C1 segment of cervical spinal cord (tissue), 14 donors: ENCODE results near the gene CCDC77.
A peak's percentile ranks its signal among the peaks of the same experiment; 100 is the strongest.
"Not testable (repeated sequence)": the region's sequence is repeated elsewhere in the genome, so short reads cannot be mapped to it uniquely, and the experiment has no call there.

ENCODE experiments used
- DNase-seq, 14 donors: peaks; one replicate each; lab custom pipeline; 2025; lab: John Stamatoyannopoulos, UW

CCDC77 gene

DNA sequence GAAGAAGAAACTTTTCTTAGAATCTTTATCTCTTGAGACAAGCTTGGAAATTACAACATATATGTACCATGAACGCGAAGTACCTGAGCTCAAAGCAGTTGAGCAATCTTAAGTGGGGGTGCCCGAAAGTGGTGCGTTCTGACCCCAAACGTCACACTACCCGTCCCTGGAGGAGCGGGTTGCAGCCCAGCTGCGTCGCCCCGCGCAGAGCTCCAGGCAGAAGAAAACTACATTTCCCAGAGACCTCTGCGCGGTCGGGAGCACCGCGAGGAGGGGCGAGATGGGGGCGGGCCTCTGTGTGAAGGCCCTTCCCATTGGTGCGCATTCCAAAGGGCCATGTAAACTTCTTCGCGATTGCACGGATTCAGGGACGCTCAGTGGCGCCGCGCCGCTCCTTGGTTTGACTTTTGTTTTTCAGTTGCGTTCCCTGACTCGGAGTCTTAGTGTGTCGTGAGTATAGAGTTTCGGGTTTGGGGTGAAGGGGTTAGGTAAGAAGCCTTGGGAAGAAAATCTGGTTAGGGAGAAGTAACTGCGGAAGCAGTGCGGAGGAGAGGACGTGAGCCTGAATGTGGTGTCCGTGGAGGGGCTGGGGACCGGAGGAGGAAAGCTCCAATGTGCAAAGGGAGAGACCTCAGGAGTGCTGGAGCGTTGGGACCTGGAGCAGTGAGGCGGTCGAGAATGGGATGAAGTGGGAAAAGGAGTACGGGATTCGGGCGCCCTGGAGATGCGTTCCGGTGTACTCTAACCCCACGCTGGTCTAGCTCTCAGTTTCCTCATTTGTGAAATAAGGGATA, at the start of gene CCDC77:
Gene CCDC77, plus strand, starts transcription at position 410 of the 794 bp plus-strand sequence. CDS start 7,740 bp downstream, outside the sequence.
- no peak for DNase-seq

GRCh38 chr12:356276-356988, 45.0 kb upstream of the CCDC77 start:
- no peak for DNase-seq

GRCh38 chr12:359091-359490, 42.4 kb upstream of the CCDC77 start:
- no peak for DNase-seq

GRCh38 chr12:366820-367219, 34.6 kb upstream of the CCDC77 start:
- no peak for DNase-seq

DNA sequence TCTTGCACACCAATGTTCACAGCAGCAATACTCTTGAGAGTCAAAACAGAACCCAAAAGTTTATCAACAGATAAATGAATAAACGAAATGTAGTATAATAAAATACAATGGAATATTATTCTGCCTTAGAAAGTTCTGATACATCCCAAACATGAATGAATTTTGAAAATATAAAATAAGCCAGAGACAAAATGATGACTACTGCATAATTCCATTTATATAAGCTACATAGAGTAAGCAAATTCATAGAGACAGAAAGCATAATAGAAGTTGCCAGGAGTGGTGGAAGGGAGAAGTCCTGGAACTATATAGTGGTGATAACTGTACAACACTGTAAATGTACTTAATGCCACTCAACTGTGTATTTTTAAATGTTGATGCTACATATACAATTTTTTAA, 33.5 kb upstream of the CCDC77 start:
- DNase-seq = no peak

DNA sequence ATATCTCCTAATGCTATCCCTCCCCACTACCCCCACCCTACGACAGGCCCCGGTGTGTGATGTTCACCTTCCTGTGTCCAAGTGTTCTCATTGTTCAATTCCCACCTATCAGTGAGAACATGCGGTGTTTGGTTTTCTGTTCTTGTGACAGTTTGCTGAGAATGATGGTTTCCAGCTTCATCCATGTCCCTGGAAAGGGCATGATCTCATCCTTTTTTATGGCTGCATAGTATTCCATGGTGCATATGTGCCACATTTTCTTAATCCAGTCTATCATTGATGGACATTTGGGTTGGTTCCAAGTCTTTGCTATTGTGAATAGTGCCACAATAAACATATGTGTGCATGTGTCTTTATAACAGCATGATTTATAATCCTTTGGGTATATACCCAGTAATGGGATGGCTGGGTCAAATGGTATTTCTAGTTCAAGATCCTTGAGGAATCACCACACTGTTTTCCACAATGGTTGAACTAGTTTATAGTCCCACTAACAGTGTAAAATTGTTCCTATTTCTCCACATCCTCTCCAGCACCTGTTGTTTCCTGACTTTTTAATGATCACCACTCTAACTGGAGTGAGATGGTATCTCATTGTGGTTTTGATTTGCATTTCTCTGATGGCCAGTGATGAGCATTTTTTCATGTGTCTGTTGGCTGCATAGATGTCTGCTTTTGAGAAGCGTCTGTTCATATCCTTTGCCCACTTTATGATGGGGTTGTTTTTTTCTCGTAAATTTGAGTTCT, 30.5 kb upstream of the CCDC77 start:
- not testable (repeated sequence) for DNase-seq

GRCh38 chr12:386651-387050, 14.8 kb upstream of the CCDC77 start:
- no peak for DNase-seq

- no peak for DNase-seq
These were observed 13.4 kb upstream of the CCDC77 start for GRCh38 chr12:388012-388411.

DNA sequence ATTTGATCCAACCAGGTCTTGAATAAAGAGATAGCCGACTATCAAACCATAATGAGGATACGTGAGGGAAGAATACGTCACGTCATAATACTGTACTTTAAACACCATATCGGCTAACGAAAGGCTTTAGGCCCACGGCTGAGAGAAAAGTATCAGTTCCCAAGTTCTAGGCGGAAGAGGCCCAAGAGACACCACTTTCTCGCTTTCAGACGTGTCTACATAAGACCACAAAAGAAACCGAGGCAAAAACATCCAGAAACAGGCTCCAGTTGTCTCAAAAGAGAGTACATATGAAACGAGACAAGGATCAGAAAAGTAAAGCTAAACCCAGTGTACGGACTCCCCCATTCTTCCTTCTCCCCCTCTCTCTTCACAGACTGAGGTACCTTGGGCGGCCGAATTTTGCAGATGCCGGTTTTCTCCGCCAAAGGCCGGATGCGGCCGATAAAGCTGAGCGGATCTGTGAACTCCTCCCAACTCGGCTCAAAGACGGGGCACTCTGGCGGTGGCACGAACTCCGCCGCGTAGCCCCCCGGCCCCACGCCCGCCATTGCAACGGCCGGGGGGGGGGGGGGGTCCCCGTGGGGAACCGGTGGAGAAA, 12.8 kb upstream of the CCDC77 start:
- no peak for DNase-seq

DNA sequence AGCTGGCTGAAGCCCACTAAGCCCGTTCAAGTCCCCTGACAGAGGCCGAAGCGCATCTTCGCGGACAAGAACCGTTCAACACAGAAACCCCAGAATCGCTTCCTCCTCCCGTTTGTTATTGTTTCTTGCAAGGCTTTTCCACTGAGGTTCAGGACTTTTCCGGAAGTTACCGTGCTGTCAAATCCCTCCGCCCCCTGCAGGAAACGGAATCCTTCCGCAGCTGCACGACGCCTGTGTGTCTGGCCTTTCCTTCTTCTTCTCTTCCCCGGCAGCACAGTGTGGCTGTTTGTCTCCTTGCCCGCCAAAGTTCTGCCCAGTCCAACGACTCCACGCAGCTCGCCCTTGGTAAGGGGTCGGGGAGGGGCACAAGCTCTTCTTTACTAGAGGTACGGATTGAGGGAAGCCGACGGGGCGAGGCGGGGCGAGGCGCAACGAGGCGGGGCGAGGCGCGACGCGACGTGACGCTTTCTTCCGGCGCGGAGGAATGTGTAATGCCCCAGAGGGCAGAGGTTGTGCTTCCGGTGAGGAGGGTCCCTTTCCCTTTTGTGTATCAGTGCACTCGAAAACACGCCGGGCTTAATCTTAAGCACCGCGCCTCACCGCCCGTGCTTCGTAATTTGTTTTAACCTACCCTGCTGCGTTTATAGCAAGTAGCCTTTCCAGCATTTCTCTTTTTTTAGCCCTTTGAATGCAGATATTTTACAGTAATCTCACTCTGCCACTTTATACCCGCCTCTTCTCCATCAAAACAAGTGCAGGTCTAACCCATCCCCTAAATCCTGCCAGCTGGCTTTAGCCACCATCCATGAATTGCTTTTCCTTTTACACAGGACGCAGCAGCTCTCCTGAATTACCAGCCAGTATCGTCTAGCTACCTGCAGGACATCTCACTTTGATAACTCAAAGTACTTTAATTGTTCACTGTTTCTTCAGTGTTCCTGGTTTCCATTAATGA, 12.0 kb upstream of the CCDC77 start, which contains the start of gene KDM5A:
Gene KDM5A, minus strand, starts transcription at position 179 of the 955 bp plus-strand sequence. CDS start 229 bp downstream, outside the sequence.
- no peak for DNase-seq

DNA sequence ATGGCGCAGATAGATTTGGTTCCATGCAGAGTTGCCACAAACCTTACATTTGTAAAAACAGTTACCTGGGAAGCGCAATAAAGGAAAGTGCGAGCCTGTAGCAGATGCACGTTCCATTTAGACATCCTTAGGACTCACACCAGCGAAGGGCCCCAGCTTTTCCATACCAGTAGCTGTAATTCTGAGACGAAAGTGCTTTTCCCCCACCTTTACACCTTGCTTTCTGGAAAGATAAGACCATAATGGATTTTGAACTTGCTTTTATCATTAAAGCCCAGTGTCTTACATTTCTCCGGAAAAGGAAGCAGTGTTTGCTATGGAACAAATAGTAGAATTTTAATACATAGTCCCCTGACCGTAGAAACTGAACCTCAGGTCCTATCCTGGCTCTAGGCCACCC, 616 bp upstream of the CCDC77 start:
- no peak for DNase-seq

GRCh38 chr12:402029-402389, 565 bp downstream of the CCDC77 start:
- DNase-seq = no peak

GRCh38 chr12:414859-415258, 13.4 kb downstream of the CCDC77 start:
- no peak for DNase-seq

DNA sequence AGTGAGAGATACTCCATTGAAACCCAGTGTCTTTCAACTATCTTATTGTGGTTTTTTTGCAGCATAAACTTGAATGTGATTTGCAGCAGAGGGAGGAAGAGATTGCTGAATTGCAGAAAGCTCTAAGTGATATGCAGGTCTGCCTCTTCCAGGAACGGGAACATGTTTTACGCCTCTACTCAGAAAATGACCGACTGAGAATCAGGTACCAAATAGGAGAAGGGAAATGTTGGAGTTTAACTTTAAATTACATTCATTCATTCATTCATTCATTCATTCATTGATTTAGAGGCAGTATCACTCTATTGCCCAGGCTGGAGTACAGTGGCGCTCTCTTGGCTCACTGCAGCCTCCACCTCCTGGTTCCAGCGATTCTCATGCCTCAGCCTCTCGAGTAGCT, 17.0 kb downstream of the CCDC77 start:
- no peak for DNase-seq

- no peak for DNase-seq
These were observed 21.1 kb downstream of the CCDC77 start for GRCh38 chr12:422526-422925.

GRCh38 chr12:435737-436136, 34.3 kb downstream of the CCDC77 start:
- DNase-seq = not testable (repeated sequence)

GRCh38 chr12:442235-442884, 40.9 kb downstream of the CCDC77 start:
- DNase-seq = peak in 5 of 14 donors; percentile 7 to 31 (median 17)

GRCh38 chr12:447141-447540, 45.7 kb downstream of the CCDC77 start:
- no peak for DNase-seq

DNA sequence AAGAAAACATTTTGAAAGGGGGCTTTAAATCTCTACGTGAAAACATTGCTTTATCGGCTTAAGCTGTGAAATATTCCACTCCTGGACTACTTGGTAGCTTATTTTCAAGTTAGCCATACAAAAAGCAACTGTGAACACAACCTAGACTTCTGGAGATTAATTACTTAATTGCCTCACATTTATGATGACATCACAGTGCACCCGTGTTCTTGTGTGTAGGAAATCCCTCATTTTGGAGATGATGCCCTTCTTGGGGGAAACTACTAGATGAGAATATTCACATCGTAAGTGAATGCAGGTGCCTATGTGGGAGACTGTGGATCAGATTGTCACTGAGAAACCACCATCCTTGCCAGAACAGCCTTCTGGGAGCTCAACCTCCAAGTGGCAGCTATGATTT, 47.8 kb downstream of the CCDC77 start:
- DNase-seq = no peak

DNA sequence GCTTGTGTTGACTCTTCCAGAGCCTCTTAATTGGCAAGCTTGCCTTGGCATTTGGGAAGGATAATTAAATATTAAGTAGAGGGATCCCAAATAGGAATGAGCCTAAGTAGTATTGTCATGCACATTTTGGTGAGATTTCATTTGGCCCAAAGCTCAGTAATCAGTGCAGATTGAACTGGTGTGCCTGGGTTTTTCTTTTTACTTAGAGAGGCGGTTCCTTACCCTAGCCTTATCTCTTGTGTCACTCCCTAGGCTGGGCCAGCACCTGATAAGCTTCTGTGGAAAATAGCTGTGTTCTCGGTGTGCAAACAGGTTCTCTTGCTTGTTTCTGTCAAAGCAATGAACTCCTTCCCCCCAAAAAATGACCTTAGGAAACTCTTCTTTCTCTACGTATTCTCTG, 49.0 kb downstream of the CCDC77 start:
- DNase-seq = no peak
